ENCODE data around the gene DNAJB13.

DNAJB13 gene

GRCh38 chr11:73951797-73952196, 971 bp downstream of the DNAJB13 start:
- no peak for DNase-seq (ENCODE audit: low read depth in 2 of 2)

- DNase-seq (ENCODE audit: low read depth in 2 of 2), result no peak
These were observed 6.2 kb downstream of the DNAJB13 start for GRCh38 chr11:73956876-73957653.

GRCh38 chr11:73957654-73958361, 7.0 kb downstream of the DNAJB13 start:
- DNase-seq (ENCODE audit: low read depth in 2 of 2), result no peak

GRCh38 chr11:73958521-73959141, 7.8 kb downstream of the DNAJB13 start:
- no peak for DNase-seq (ENCODE audit: low read depth in 2 of 2)

- DNase-seq (ENCODE audit: low read depth in 2 of 2), result no peak
These were observed 10.5 kb downstream of the DNAJB13 start for GRCh38 chr11:73961321-73961720.

- DNase-seq (ENCODE audit: low read depth in 2 of 2), result no peak
These were observed 11.4 kb downstream of the DNAJB13 start for GRCh38 chr11:73962101-73962705.

GRCh38 chr11:73963861-73964260, 13.0 kb downstream of the DNAJB13 start:
- DNase-seq (ENCODE audit: low read depth in 2 of 2), result no peak

- no peak for DNase-seq (ENCODE audit: low read depth in 2 of 2)
These were observed 14.4 kb downstream of the DNAJB13 start for GRCh38 chr11:73965076-73965763.

GRCh38 chr11:73965764-73966121, 14.9 kb downstream of the DNAJB13 start:
- DNase-seq (ENCODE audit: low read depth in 2 of 2), result no peak

GRCh38 chr11:73968356-73968966, 17.6 kb downstream of the DNAJB13 start:
- no peak for DNase-seq (ENCODE audit: low read depth in 2 of 2)

GRCh38 chr11:73969091-73969490, 18.3 kb downstream of the DNAJB13 start:
- no peak for DNase-seq (ENCODE audit: low read depth in 2 of 2)

GRCh38 chr11:73969991-73970800, 19.4 kb downstream of the DNAJB13 start:
- DNase-seq (ENCODE audit: low read depth in 2 of 2), result no peak

GRCh38 chr11:73971175-73971719, 20.4 kb downstream of the DNAJB13 start:
- DNase-seq (ENCODE audit: low read depth in 2 of 2), result no peak

GRCh38 chr11:73972187-73972586, 21.4 kb downstream of the DNAJB13 start:
- DNase-seq (ENCODE audit: low read depth in 2 of 2), result no peak

- DNase-seq (ENCODE audit: low read depth in 2 of 2), result no peak
These were observed 22.0 kb downstream of the DNAJB13 start for GRCh38 chr11:73972620-73973449.

GRCh38 chr11:73974604-73975478, 24.0 kb downstream of the DNAJB13 start:
- DNase-seq (ENCODE audit: low read depth in 2 of 2), result no peak

- DNase-seq (ENCODE audit: low read depth in 2 of 2), result no peak
These were observed 24.6 kb downstream of the DNAJB13 start for GRCh38 chr11:73975479-73975757.

- DNase-seq (ENCODE audit: low read depth in 2 of 2), result no peak
These were observed 25.8 kb downstream of the DNAJB13 start for GRCh38 chr11:73976451-73977151.

Data from stimulated activated CD4-positive, alpha-beta T cell treated with anti-CD3 and anti-CD28 coated beads, Interleukin-1b, Interleukin-23, amount 100 ng/mL, for 1 hour (primary cell).